Stomach (tissue), 4 donors: ENCODE measurements around the gene CFAP52.

Experiments used
- CTCF ChIP-seq, 7 experiments: fragments of 450-650 bp in 4 of 7; fragments of 200-600 bp in 3 of 7; sonication (generic) in 3 of 7; IDR thresholded peaks; one replicate each; pipeline ENCODE4 v1.5.1; 2016 to 2019; ENCODE audit warnings: antibody characterized with exemption in 7 of 7, control low read depth in 2 of 7, mild to moderate bottlenecking in 1 of 7
- EP300 ChIP-seq: sonication (generic); formaldehyde crosslinking; IDR thresholded peaks from one replicate; pipeline ENCODE4 v1.6.1; 2017; ENCODE audit warnings: antibody characterized with exemption
- POLR2A ChIP-seq, 4 donors: fragments of 450-650 bp; IDR thresholded peaks; one replicate each; pipeline ENCODE4 v1.6.1; 2016; ENCODE audit warnings: antibody characterized with exemption in 4 of 4, control low read depth in 2 of 4, mild to moderate bottlenecking in 1 of 4, moderate library complexity in 1 of 4
- POLR2AphosphoS5 ChIP-seq, 3 donors: sonication (generic); formaldehyde crosslinking; IDR thresholded peaks; one replicate each; pipeline ENCODE4 v1.6.1; 2016; ENCODE audit warnings: antibody characterized with exemption in 3 of 3

DNA sequence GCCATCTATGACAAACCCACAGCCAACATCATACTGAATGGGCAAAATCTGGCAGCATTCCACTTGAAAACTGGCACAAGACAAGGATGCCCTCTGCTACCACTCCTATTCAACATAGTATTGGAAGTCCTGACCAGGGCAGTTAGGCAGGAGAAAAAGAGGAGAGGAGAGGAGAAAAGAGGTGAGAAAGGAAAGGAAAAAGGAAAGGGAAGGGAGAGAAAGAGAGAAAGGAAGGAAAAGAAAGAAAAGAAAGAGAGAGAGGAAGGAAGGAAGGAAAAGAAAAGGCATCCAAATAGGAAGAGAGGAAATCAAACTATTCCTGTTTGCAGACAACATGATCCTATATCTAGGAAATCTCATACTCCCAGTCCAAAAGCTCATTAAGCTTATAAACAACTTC, 12.3 kb upstream of the CFAP52 start:
- TF ChIP-seq POLR2AphosphoS5 (IDR thresholded peaks at IDR 0.05) (no peak), CTCF (IDR thresholded peaks at IDR 0.05) (no peak), POLR2A (IDR thresholded peaks at IDR 0.05) (no peak), EP300 (no peak)
